Measurements from ENCODE around the gene TRPM7.

TRPM7 gene

GRCh38 chr15:50562735-50563640 lies 123.6 kb downstream of the TRPM7 start:
- no peak for DNase-seq (ENCODE audit: low read depth)

DNA sequence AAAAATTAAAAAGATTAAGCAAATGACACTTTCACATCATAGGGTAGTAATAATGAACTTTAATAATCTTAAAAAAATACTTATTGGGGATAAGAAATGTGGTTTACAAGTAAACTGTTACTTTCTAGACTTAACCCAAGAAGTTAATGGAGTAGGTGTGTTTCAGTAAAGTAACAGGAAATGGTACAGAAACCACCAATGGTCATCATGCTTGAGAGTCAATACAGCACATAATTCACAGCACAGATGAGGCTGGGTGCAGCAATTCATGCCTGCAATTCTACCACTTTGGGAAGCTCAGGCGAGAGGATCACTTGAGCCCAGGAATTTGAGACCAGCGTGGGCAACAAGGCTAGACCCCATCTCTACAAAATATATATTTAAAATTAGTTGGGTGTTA lies 128.6 kb downstream of the TRPM7 start:
- no peak for DNase-seq (ENCODE audit: low read depth)

- no peak for DNase-seq (ENCODE audit: low read depth)
These were observed 129.8 kb downstream of the TRPM7 start for GRCh38 chr15:50556642-50557371.

DNA sequence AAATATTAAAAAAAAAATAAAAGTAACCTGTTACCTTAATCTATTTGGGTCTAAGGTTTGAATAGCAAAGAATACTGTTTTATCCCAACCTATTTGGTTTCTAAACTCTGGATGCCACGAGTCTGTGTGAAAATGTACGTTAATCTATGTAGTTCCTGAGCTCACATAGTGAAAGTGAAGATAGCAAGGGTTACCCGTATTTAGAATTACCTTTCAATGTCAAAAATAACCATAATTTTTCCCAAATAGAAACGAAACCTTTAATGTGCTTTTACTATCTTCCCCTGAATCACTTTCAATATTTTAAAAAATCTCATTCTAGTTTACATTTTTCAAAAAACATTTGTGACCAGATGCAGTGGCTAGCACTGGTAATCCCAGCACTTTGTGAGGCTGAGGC lies 134.4 kb downstream of the TRPM7 start:
- DNase-seq (ENCODE audit: low read depth), result no peak

GRCh38 chr15:50549326-50549725 lies 137.3 kb downstream of the TRPM7 start:
- DNase-seq (ENCODE audit: low read depth), result no peak

DNA sequence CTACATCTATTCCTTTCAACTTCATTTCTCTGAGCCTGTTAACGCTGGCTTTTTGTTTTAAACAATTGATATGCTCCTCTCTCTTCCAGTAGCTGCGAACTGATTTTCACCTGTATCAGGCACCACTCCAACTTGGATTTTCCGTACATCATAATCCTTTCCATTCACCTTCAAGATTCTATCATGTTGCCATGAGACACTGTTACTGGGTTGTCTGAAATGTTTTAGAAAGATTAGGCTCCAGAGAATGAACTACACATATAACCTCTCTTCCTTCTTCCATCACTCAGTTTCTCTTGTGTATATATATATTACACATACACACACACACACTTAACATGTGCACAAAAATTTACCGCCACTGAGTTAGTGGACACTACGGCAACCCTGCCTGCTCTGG lies 140.0 kb downstream of the TRPM7 start, which contains the start of gene USP50:
TSS of gene USP50 (minus strand) at position 101 of the 400 bp plus-strand sequence. CDS start 141 bp downstream, outside the sequence.
- DNase-seq (ENCODE audit: low read depth), result no peak

GRCh38 chr15:50544368-50544767 lies 142.2 kb downstream of the TRPM7 start:
- DNase-seq (ENCODE audit: low read depth), result no peak

GRCh38 chr15:50543556-50543955 lies 143.0 kb downstream of the TRPM7 start:
- peak; percentile 40 for DNase-seq (ENCODE audit: low read depth)

DNA sequence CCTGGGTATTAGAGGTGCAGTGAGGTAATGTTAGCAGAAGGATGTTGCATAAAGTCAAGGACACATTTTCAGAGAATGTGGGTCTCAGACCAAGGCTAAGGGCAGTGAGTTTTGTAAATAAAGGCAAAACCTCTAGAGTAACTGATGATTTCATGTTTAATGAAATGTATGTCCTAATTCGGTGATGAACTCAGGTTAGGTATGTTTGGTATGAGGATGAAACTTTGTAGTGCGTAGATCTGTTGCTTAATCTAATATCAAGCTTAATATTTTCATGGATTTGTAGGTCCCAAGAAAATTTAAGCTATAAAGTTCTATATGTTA lies 143.7 kb downstream of the TRPM7 start:
- DNase-seq (ENCODE audit: low read depth), result peak; percentile 19

DNA sequence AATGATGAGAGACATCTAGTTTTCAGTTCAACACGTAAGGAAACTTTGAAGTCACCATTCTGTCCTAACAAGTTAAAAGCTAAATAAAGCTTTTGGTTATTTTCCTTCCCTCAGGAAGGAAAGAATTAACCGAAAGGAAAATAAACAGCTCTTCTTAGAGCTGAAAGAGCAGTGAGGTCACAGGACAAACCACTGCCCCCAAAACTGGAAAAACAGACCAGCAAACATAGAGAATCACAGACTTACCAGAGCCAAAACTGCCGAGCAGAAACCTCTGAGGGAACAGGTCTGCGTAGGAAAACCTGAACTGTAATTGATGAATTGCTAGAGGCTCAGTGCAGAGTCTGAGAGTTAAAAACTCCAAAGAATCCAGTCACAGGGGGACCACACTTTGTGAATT lies 154.8 kb downstream of the TRPM7 start:
- DNase-seq (ENCODE audit: low read depth), result no peak

DNA sequence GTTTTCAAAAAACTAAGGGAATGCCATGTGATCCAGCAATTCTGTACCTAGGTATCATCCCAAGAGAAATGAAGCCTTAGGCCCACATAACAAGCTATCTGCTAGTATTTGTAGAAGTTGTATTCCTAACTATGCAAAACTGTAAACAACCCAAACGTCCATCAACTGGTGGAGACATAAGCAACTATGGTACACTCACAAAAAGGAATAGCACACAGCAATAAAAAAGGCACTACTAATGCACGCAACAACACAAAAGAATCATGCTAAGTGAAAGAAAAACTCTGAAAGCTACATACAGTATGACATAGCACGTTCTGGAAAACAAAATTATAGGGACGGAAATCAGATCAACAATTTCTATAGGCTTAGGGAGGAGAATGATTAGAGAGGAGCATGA lies 155.4 kb downstream of the TRPM7 start:
- DNase-seq (ENCODE audit: low read depth), result no peak

- DNase-seq (ENCODE audit: low read depth), result peak; percentile 26
These were observed 162.7 kb downstream of the TRPM7 start for GRCh38 chr15:50523851-50524251.

DNA sequence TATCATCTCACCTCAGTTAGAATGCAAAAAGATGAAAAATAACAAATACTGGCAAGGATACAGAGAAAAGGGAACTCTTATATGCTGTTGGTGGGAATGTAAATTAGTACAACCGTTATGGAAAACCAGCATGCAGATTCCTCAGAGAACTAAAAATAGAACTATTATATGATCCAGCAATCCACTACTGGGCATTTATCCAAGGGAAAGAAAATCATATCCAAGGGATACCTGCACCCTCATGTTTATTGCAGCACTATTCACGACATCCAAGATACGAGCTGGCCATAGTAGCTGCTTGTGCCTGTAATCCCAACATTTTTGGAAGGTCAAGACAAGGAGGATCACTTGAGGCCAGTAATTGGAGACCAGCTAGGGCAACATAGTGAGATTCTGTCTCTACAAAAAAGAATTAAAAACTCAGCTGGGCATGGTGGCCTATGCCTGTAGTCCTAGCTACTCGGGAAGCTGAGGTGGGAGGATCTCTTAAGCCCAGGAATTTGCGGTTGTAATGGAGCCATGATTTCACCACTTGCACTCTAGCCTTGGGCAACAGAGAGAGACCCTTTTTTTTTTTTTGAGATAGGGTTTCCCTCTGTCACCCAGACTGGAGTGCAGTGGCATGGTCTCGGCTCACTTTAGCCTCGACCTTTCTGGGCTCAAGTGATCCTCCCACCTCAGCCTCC lies 166.7 kb downstream of the TRPM7 start:
- DNase-seq (ENCODE audit: low read depth), result no peak

DNA sequence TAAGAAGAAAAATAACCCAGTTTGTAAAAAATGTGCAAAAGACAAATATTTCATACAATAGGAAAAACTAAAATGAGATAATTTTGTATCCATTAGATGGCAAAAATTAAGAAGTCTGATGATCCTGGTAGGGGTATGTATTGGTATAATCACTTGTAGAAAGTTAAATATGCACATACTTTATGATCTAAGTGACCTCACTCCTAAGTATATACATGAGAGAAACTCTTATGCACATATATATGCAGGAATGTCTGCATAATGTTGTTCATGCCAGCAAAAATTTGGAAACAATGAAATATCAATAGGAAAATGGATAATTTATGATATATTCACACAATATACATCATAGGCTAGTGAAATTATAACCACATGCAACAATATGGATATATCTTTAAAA lies 173.6 kb downstream of the TRPM7 start:
- no peak for DNase-seq (ENCODE audit: low read depth)

All from GM04503 (cell line).